ENCODE data around the gene ST6GALNAC2. TPM values are rescaled to one million over a fixed set of nuclear protein-coding genes. Genes with fewer than 3 reads are reported as not detected.

Gene ST6GALNAC2
- total RNA-seq, 1 donor from 2014 or later = 0.62 TPM

GRCh38 chr17:76572201-76572910 is 13.3 kb downstream of the ST6GALNAC2 start:
- DNase-seq (ENCODE audit: low spot score, unreplicated experiment) = no peak
- no peaks in the 10 kb centered on the region for H3K27me3 Mint-ChIP-seq
- no peak overlapping the region for H3K27ac Mint-ChIP-seq
- H3K4me3 Mint-ChIP-seq (ENCODE audit: low read depth) = no peak overlapping the region
- no peaks in the 10 kb centered on the region for H3K36me3 Mint-ChIP-seq (ENCODE audit: insufficient read depth)
- H3K4me1 Mint-ChIP-seq (ENCODE audit: low read depth) = peaks cover 15% of the 10 kb centered on the region
- TF ChIP-seq CTCF (IDR thresholded peaks at IDR 0.05; ENCODE audit: unreplicated experiment) = no peak
- H3K9me3 Mint-ChIP-seq (ENCODE audit: low read depth) = no peaks in the 10 kb centered on the region

GRCh38 chr17:76570877-76571471 is 14.7 kb downstream of the ST6GALNAC2 start:
- H3K9me3 Mint-ChIP-seq (ENCODE audit: low read depth) = no peaks in the 10 kb centered on the region

GRCh38 chr17:76570457-76570856 is 15.2 kb downstream of the ST6GALNAC2 start:
- no peak for DNase-seq (ENCODE audit: low spot score, unreplicated experiment)
- Mint-ChIP-seq H3K9me3 (ENCODE audit: low read depth) (no peaks in the 10 kb centered on the region), H3K36me3 (ENCODE audit: insufficient read depth) (peaks cover 4% of the 10 kb centered on the region), H3K27me3 (no peaks in the 10 kb centered on the region), H3K4me3 (ENCODE audit: low read depth) (no peak overlapping the region), H3K27ac (no peak overlapping the region), H3K4me1 (ENCODE audit: low read depth) (peaks cover 20% of the 10 kb centered on the region)
- no peak for TF ChIP-seq CTCF (IDR thresholded peaks at IDR 0.05; ENCODE audit: unreplicated experiment)

More at GRCh38 chr17:76570877-76571471, 14.7 kb downstream of the ST6GALNAC2 start:
- Mint-ChIP-seq H3K4me1 (ENCODE audit: low read depth) (peaks cover 20% of the 10 kb centered on the region), H3K27me3 (no peaks in the 10 kb centered on the region), H3K4me3 (ENCODE audit: low read depth) (no peak overlapping the region), H3K27ac (no peak overlapping the region), H3K36me3 (ENCODE audit: insufficient read depth) (peaks cover 1% of the 10 kb centered on the region)
- DNase-seq (ENCODE audit: low spot score, unreplicated experiment) = no peak
- TF ChIP-seq CTCF (IDR thresholded peaks at IDR 0.05; ENCODE audit: unreplicated experiment) = no peak

- DNase-seq (ENCODE audit: low spot score, unreplicated experiment) = no peak
- no peaks in the 10 kb centered on the region for H3K9me3 Mint-ChIP-seq (ENCODE audit: low read depth)
- TF ChIP-seq CTCF (IDR thresholded peaks at IDR 0.05; ENCODE audit: unreplicated experiment) = no peak
- no peak overlapping the region for H3K4me3 Mint-ChIP-seq (ENCODE audit: low read depth)
- peaks cover 5% of the 10 kb centered on the region for H3K36me3 Mint-ChIP-seq (ENCODE audit: insufficient read depth)
- H3K27me3 Mint-ChIP-seq = no peaks in the 10 kb centered on the region
- H3K27ac Mint-ChIP-seq = peak overlapping the region; percentile 52
- peaks cover 20% of the 10 kb centered on the region for H3K4me1 Mint-ChIP-seq (ENCODE audit: low read depth)
These were observed 15.9 kb downstream of the ST6GALNAC2 start for GRCh38 chr17:76569607-76570279.

GRCh38 chr17:76568811-76569221 is 16.8 kb downstream of the ST6GALNAC2 start:
- TF ChIP-seq CTCF (IDR thresholded peaks at IDR 0.05; ENCODE audit: unreplicated experiment) = no peak
- DNase-seq (ENCODE audit: low spot score, unreplicated experiment) = no peak
- no peaks in the 10 kb centered on the region for H3K9me3 Mint-ChIP-seq (ENCODE audit: low read depth)

More at GRCh38 chr17:76568811-76569221, 16.8 kb downstream of the ST6GALNAC2 start:
- peaks cover 20% of the 10 kb centered on the region for H3K4me1 Mint-ChIP-seq (ENCODE audit: low read depth)
- no peak overlapping the region for H3K27ac Mint-ChIP-seq
- no peak overlapping the region for H3K4me3 Mint-ChIP-seq (ENCODE audit: low read depth)
- peaks cover 5% of the 10 kb centered on the region for H3K36me3 Mint-ChIP-seq (ENCODE audit: insufficient read depth)
- no peaks in the 10 kb centered on the region for H3K27me3 Mint-ChIP-seq

All from progenitor cell of endocrine pancreas (in vitro differentiated cells).